HepG2 (cell line): ENCODE results near the gene PDCD2. TPM values are rescaled to one million over a fixed set of nuclear protein-coding genes. Genes with fewer than 3 reads are reported as not detected.
A peak's percentile ranks its signal among the peaks of the same experiment; 100 is the strongest.

Source experiments
- ARID5B ChIP-seq: IDR thresholded peaks from 2 replicates; pipeline ENCODE4 v1.4.0; 2020; ENCODE audit warnings: mild to moderate bottlenecking, missing genetic modification reagents
- CEBPG ChIP-seq: IDR thresholded peaks from 2 replicates; pipeline ENCODE4 v1.6.1; 2016
- ETV6 ChIP-seq: sonication (generic); formaldehyde crosslinking; conservative IDR thresholded peaks from 2 replicates; pipeline ENCODE4 v1.4.0; 2020; ENCODE audit warnings: missing genetic modification reagents
- IRF1 ChIP-seq: sonication (generic); formaldehyde crosslinking; IDR thresholded peaks from 2 replicates; pipeline ENCODE4 v1.4.0; 2020; ENCODE audit warnings: low read depth, mild to moderate bottlenecking, missing genetic modification reagents
- KDM5A ChIP-seq: fragments of 200-600 bp; sonication (generic); IDR thresholded peaks from 2 replicates; pipeline ENCODE4 v1.7.0; 2018; ENCODE audit warnings: antibody characterized with exemption, mild to moderate bottlenecking, low read length, borderline replicate concordance
- KDM6A ChIP-seq: IDR thresholded peaks from 2 replicates; pipeline ENCODE4 v1.6.1; 2016; ENCODE audit warnings: low read depth
- KLF13 ChIP-seq: sonication (generic); formaldehyde crosslinking; IDR thresholded peaks from 2 replicates; pipeline ENCODE4 v1.4.0; 2020; ENCODE audit warnings: mild to moderate bottlenecking, missing genetic modification reagents
- NR1H2 ChIP-seq: sonication (generic); formaldehyde crosslinking; IDR thresholded peaks from 2 replicates; pipeline ENCODE4 v1.8.1; 2022; ENCODE audit warnings: low read depth, missing genetic modification reagents, borderline replicate concordance
- PLRG1 ChIP-seq: fragments of 450-650 bp; conservative IDR thresholded peaks from 2 replicates; pipeline ENCODE4 v1.6.1; 2016
- SRF ChIP-seq: IDR thresholded peaks from 2 replicates; pipeline ENCODE4 v1.6.1; 2011; ENCODE audit warnings: mild to moderate bottlenecking, low read depth, low read length, moderate library complexity
- TCF7L2 ChIP-seq: IDR thresholded peaks from 2 replicates; pipeline ENCODE4 v1.6.1; 2011; ENCODE audit warnings: mild to moderate bottlenecking, low read depth, low read length, moderate library complexity
- TP53 ChIP-seq: sonication (generic); formaldehyde crosslinking; conservative IDR thresholded peaks from 2 replicates; pipeline ENCODE4 v1.4.0; 2020; ENCODE audit warnings: missing genetic modification reagents
- ZBTB25 ChIP-seq: IDR thresholded peaks from 2 replicates; pipeline ENCODE4 v1.6.1; 2018; ENCODE audit warnings: missing genetic modification reagents
- ZMAT3 ChIP-seq: sonication (generic); formaldehyde crosslinking; conservative IDR thresholded peaks from 2 replicates; pipeline ENCODE4 v1.7.0; 2021; ENCODE audit warnings: missing genetic modification reagents
- ZNF333 ChIP-seq: sonication (generic); formaldehyde crosslinking; IDR thresholded peaks from 2 replicates; pipeline ENCODE4 v1.4.0; 2020; ENCODE audit warnings: mild to moderate bottlenecking, missing genetic modification reagents, borderline replicate concordance
- ZNF543 ChIP-seq: sonication (generic); formaldehyde crosslinking; IDR thresholded peaks from 2 replicates; pipeline ENCODE4 v1.4.0; 2020; ENCODE audit warnings: mild to moderate bottlenecking, missing genetic modification reagents
- ZNF567 ChIP-seq: sonication (generic); formaldehyde crosslinking; IDR thresholded peaks from 2 replicates; pipeline ENCODE4 v1.8.1; 2023; ENCODE audit warnings: mild to moderate bottlenecking, missing genetic modification reagents, borderline replicate concordance
- ZNF766 ChIP-seq: sonication (generic); formaldehyde crosslinking; IDR thresholded peaks from 2 replicates; pipeline ENCODE4 v1.5.0; 2020; ENCODE audit warnings: missing genetic modification reagents, borderline replicate concordance
- polyA plus RNA-seq, 8 experiments: library from polyadenylated mRNA; depleted of rRNA in 3 of 8; stranded (reverse) in 7 of 8; unstranded in 1 of 8; fragments of >200 nt; fragmentation: Illumina TruSeq in 4 of 8; extraction: Trizol in 4 of 8; gene quantifications; 2 replicates each; pipeline versions ENCODE4 v1.2.1 to v1.2.3, GENCODE V29; 2011 to 2016; ENCODE audit warnings: low read depth in 4 of 8, missing spikeins in 1 of 8, mixed read lengths in 1 of 8; ENCODE audit not compliant: insufficient read depth in 1 of 8
- total RNA-seq, 5 experiments: library from RNA; depleted of rRNA; stranded (reverse); fragments of >200 nt; fragmentation: Illumina TruSeq; extraction: Trizol; gene quantifications; 2 replicates each; pipeline ENCODE4 v1.2.3, GENCODE V29; 2016; ENCODE audit warnings: low read depth in 1 of 5
- TF ChIP-seq, protein P1 (sequence below): sonication (generic); formaldehyde crosslinking; IDR thresholded peaks from 2 replicates; pipeline ENCODE4 v1.4.0; 2020; ENCODE audit warnings: missing genetic modification reagents; ENCODE audit errors: not compliant biosample characterization
- TF ChIP-seq, protein P2 (sequence below): sonication (generic); formaldehyde crosslinking; IDR thresholded peaks from 2 replicates; pipeline ENCODE4 v1.8.1; 2023; ENCODE audit warnings: mild to moderate bottlenecking, moderate library complexity, missing genetic modification reagents
- TF ChIP-seq, protein P3 (sequence below): sonication (generic); formaldehyde crosslinking; IDR thresholded peaks from 2 replicates; pipeline ENCODE4 v1.5.0; 2020; ENCODE audit warnings: missing genetic modification reagents

The PDCD2 gene
- total and polyA plus RNA-seq, 2 of the 13 experiments (the other 11 are each of a cell fraction or from before 2014, with no cell fraction given) = 83.6 to 133 TPM

GRCh38 chr6:170554013-170554795 is 30.2 kb downstream of the PDCD2 start, which contains the start of gene TBP (continued):
- TF ChIP-seq TP53 (CRISPR knock-in tag) (0 out of 2 replicates have a peak, but pooled peaks have one; percentile 76), KLF13 (CRISPR knock-in tag) (0 out of 2 replicates have a peak, but pooled peaks have one; percentile 79), ZMAT3 (peak; percentile 85), ZBTB25 (CRISPR knock-in tag) (peak; percentile 89), ETV6 (CRISPR knock-in tag) (no peak), KDM6A (CRISPR knock-in tag) (no peak), SRF (peak; percentile 75), ZNF567 (CRISPR knock-in tag) (0 out of 2 replicates have a peak, but pooled peaks have one; percentile 64), ZNF543 (peak; percentile 77), ZNF333 (CRISPR knock-in tag) (no peak), CEBPG (CRISPR knock-in tag) (peak; percentile 71), ZNF766 (CRISPR knock-in tag) (peak; percentile 25; the same call in 1 of the 2 replicates), ARID5B (peak; percentile 64; the same call in 1 of the 2 replicates), PLRG1 (no peak), TCF7L2 (no peak), KDM5A (peak; percentile 98), IRF1 (CRISPR knock-in tag) (no peak), NR1H2 (CRISPR knock-in tag) (0 out of 2 replicates have a peak, but pooled peaks have one; percentile 41)
- TF ChIP-seq, protein P1, sequence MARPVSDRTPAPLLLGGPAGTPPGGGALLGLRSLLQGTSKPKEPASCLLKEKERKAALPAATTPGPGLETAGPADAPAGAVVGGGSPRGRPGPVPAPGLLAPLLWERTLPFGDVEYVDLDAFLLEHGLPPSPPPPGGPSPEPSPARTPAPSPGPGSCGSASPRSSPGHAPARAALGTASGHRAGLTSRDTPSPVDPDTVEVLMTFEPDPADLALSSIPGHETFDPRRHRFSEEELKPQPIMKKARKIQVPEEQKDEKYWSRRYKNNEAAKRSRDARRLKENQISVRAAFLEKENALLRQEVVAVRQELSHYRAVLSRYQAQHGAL (CRISPR knock-in tag) = no peak
- TF ChIP-seq, protein P2, sequence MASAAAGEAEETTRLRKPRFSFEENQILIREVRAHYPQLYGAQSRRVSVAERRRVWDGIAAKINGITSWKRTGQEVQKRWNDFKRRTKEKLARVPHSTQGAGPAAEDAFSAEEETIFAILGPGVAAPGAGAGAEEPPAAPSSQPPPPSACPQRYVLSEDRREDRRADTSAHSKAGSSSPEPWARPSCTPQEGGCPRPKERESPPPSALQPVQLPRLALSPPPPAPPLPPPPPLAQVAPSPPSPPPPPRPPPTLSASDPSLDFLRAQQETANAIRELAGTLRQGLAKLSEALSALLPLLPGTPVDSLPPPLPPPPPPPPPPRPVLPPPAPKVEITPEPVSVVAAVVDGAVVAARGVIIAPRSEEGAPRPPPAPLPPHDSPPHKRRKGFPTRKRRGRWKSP (CRISPR knock-in tag) = no peak; the same call in 1 of the 2 replicates
- TF ChIP-seq, protein P3, sequence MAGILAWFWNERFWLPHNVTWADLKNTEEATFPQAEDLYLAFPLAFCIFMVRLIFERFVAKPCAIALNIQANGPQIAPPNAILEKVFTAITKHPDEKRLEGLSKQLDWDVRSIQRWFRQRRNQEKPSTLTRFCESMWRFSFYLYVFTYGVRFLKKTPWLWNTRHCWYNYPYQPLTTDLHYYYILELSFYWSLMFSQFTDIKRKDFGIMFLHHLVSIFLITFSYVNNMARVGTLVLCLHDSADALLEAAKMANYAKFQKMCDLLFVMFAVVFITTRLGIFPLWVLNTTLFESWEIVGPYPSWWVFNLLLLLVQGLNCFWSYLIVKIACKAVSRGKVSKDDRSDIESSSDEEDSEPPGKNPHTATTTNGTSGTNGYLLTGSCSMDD = no peak
